ENCODE measurements around the gene SFT2D1.

SFT2D1 gene

DNA sequence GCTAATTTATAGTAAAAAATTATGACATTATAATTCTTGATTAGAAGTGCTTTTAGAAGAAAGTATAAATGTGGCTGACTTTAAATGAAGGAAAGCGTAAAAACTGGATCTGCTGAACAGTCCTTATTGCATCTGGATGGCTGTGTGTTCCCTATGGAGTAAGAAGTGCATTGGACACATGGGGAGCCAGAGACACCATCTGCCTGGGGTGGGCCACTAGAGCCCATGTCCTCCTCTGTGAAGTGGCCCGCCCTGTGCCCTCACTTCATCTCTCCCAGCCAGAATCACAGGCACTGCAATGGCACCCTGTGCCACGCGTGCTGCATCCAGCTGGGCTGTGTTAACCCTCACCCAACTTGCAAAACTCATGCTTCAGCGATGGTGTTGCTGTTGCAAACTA, 13.2 kb upstream of the SFT2D1 start:
- Histone ChIP-seq H3K27me3 (replicated peaks; ENCODE audit: control insufficient read depth, insufficient read depth, low read length) (no peaks in the 10 kb centered on the region), H3K36me3 (ENCODE audit: control insufficient read depth, insufficient read depth, low read length) (no peaks in the 10 kb centered on the region), H3K4me3 (replicated peaks; ENCODE audit: low read depth, low read length) (no peak overlapping the region)
- TF ChIP-seq, protein P1, sequence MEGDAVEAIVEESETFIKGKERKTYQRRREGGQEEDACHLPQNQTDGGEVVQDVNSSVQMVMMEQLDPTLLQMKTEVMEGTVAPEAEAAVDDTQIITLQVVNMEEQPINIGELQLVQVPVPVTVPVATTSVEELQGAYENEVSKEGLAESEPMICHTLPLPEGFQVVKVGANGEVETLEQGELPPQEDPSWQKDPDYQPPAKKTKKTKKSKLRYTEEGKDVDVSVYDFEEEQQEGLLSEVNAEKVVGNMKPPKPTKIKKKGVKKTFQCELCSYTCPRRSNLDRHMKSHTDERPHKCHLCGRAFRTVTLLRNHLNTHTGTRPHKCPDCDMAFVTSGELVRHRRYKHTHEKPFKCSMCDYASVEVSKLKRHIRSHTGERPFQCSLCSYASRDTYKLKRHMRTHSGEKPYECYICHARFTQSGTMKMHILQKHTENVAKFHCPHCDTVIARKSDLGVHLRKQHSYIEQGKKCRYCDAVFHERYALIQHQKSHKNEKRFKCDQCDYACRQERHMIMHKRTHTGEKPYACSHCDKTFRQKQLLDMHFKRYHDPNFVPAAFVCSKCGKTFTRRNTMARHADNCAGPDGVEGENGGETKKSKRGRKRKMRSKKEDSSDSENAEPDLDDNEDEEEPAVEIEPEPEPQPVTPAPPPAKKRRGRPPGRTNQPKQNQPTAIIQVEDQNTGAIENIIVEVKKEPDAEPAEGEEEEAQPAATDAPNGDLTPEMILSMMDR (IDR thresholded peaks at IDR 0.05; ENCODE audit: insufficient read depth, low read length, poor library complexity, severe bottlenecking) = no peak
- DNase-seq (ENCODE audit: extremely low read depth, insufficient read length) = no peak

DNA sequence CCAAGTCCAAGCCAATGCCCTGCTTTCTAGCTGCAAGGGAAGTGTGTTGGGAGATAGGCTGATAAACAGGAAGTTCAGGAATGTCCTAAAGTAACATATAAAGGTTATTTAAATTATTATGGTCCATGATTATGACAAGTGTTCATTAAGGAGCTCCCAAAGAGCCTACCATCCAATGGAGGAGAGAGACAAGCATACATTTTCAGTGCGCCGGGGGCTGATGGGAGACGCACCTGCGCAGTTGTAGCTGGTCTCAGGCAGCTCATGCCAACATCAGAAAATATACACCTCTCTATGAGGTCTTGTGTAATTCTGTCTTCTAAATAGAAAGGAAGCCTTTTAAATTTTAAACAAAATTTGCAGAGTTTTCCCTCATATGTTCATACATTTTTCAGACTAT, 12.6 kb upstream of the SFT2D1 start:
- TF ChIP-seq, protein P1 (IDR thresholded peaks at IDR 0.05; ENCODE audit: insufficient read depth, low read length, poor library complexity, severe bottlenecking) = no peak
- Histone ChIP-seq H3K27me3 (replicated peaks; ENCODE audit: control insufficient read depth, insufficient read depth, low read length) (no peaks in the 10 kb centered on the region), H3K4me3 (replicated peaks; ENCODE audit: low read depth, low read length) (no peak overlapping the region), H3K36me3 (ENCODE audit: control insufficient read depth, insufficient read depth, low read length) (no peaks in the 10 kb centered on the region)
- no peak for DNase-seq (ENCODE audit: extremely low read depth, insufficient read length)

DNA sequence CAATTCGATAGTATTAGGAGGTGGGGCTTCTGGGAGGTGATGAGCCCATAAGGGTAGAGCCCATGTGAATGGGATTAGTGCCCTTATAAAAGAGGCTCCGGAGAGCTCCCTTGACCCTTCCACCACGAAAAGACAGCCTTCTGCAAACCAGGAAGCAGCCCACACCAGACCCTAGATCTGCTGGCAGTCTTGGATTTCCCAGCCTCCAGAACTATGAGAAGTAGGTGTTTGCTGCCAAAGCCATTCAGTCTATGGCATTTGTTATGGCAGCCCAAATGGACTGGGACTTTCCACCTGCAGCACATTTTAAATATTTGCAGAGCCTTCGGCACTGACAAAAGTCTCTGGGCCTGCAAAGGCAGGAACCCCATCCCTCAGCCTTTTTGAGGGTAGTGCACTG, 11.8 kb upstream of the SFT2D1 start:
- Histone ChIP-seq H3K4me3 (replicated peaks; ENCODE audit: low read depth, low read length) (no peak overlapping the region), H3K36me3 (ENCODE audit: control insufficient read depth, insufficient read depth, low read length) (no peaks in the 10 kb centered on the region), H3K27me3 (replicated peaks; ENCODE audit: control insufficient read depth, insufficient read depth, low read length) (no peaks in the 10 kb centered on the region)
- TF ChIP-seq, protein P1 (IDR thresholded peaks at IDR 0.05; ENCODE audit: insufficient read depth, low read length, poor library complexity, severe bottlenecking) = no peak
- no peak for DNase-seq (ENCODE audit: extremely low read depth, insufficient read length)

DNA sequence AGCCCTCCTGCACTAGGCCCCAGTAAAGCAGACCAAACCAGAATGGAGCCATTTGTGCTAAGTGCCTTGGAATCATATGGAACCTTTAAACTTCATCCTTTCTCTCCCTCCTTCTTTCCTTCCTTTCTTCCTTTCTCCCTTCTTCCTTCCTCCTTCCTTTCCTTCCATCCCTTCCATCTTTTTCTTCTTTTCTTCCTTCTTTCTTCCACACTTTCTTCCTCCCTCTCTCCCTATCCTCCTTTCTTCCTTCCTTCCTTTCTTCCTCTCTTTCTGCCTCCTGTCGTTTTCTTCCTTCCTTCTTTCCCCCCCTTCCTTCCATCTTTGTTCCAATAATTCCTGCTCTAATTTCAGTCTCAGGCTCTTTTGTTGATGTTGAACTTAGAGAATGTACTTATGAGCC, 11.2 kb upstream of the SFT2D1 start:
- H3K4me3 ChIP-seq (replicated peaks; ENCODE audit: low read depth, low read length) = no peak overlapping the region
- no peaks in the 10 kb centered on the region for H3K36me3 ChIP-seq (ENCODE audit: control insufficient read depth, insufficient read depth, low read length)

DNA sequence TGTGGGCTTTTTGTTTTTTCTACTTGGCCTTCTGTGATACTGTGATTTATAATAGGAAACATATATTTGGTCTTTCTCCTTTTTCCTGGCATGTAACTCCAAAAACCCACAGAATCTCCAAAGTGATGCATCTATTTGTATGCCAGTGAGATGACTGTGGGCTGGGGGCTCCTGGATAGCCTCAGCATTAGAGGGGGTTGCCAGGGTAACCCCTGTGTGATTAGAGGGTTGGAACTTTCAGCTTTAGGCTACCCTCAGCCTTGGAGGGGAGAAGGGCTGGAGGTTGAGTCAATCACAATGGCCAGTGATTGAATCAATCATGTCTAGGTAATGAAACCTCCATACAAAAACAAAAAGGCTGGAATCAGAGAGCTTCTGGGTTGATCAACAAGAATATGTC, 10.6 kb upstream of the SFT2D1 start:
- no peaks in the 10 kb centered on the region for H3K36me3 ChIP-seq (ENCODE audit: control insufficient read depth, insufficient read depth, low read length)
- no peak for DNase-seq (ENCODE audit: extremely low read depth, insufficient read length)
- H3K27me3 ChIP-seq (replicated peaks; ENCODE audit: control insufficient read depth, insufficient read depth, low read length) = no peaks in the 10 kb centered on the region
- no peak overlapping the region for H3K4me3 ChIP-seq (replicated peaks; ENCODE audit: low read depth, low read length)
- TF ChIP-seq, protein P1 (IDR thresholded peaks at IDR 0.05; ENCODE audit: insufficient read depth, low read length, poor library complexity, severe bottlenecking) = no peak

More for the DNA sequence above, 11.2 kb upstream of the SFT2D1 start:
- H3K27me3 ChIP-seq (replicated peaks; ENCODE audit: control insufficient read depth, insufficient read depth, low read length) = no peaks in the 10 kb centered on the region
- TF ChIP-seq, protein P1 (IDR thresholded peaks at IDR 0.05; ENCODE audit: insufficient read depth, low read length, poor library complexity, severe bottlenecking) = no peak
- DNase-seq (ENCODE audit: extremely low read depth, insufficient read length) = no peak

DNA sequence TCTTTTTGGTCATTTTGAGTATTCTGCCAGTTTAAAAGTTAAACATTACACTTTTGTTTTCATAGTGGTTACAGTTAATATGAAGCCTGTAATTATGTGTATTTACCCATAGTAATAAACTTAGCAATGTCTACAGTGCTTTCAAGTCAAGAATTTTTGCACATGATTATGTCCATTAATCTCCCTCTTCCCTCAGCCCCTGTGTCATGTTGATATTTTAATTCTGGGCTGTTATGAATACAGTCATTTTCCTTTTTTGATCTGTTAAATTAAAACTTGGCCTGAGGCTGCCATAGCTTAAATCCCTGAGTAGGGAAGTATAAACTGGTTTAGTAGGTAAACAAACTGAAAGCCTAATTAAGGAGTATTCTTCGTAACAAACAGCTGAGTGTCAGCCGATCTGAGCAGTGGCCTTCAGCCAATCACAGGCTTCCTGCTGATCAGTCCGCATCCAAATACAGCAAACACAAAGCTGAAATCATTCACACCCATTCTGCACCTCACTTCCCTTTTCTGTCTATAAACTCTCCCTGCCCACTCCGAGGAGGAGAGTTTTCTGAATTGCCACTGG, 9.5 kb upstream of the SFT2D1 start:
- TF ChIP-seq, protein P1 (IDR thresholded peaks at IDR 0.05; ENCODE audit: insufficient read depth, low read length, poor library complexity, severe bottlenecking) = no peak
- no peak for DNase-seq (ENCODE audit: extremely low read depth, insufficient read length)
- H3K36me3 ChIP-seq (ENCODE audit: control insufficient read depth, insufficient read depth, low read length) = no peaks in the 10 kb centered on the region
- H3K27me3 ChIP-seq (replicated peaks; ENCODE audit: control insufficient read depth, insufficient read depth, low read length) = no peaks in the 10 kb centered on the region
- H3K4me3 ChIP-seq (replicated peaks; ENCODE audit: low read depth, low read length) = no peak overlapping the region
